ENCODE data around the gene SLC26A11.

- TF ChIP-seq POLR2A (IDR thresholded peaks at IDR 0.05; ENCODE audit: low read depth, low read length) (no peak), POLR2AphosphoS5 (IDR thresholded peaks at IDR 0.05; ENCODE audit: low read depth, low read length) (no peak)
Observed at GRCh38 chr17:80242505-80242904, 22.3 kb downstream of the SLC26A11 start.

Data from GM12892 (cell line).